Measurements from ENCODE around the gene TRABD.
"Not testable (repeated sequence)": the region's sequence is repeated elsewhere in the genome, so short reads cannot be mapped to it uniquely, and the experiment has no call there.

Gene TRABD

GRCh38 chr22:50201191-50202129 lies 15.7 kb downstream of the TRABD start:
- DNase-seq (ENCODE audit: low read depth, low spot score), result no peak

- DNase-seq (ENCODE audit: low read depth, low spot score), result no peak
These were observed 16.5 kb downstream of the TRABD start for GRCh38 chr22:50202130-50202666.

- no peak for DNase-seq (ENCODE audit: low read depth, low spot score)
These were observed 17.6 kb downstream of the TRABD start for GRCh38 chr22:50203288-50203687.

GRCh38 chr22:50204571-50204970 lies 18.9 kb downstream of the TRABD start:
- no peak for DNase-seq (ENCODE audit: low read depth, low spot score)

- DNase-seq (ENCODE audit: low read depth, low spot score), result not testable (repeated sequence)
These were observed 19.3 kb downstream of the TRABD start for GRCh38 chr22:50204998-50205397.

GRCh38 chr22:50205781-50206569 lies 20.3 kb downstream of the TRABD start:
- DNase-seq (ENCODE audit: low read depth, low spot score), result no peak

GRCh38 chr22:50206599-50206998 lies 20.9 kb downstream of the TRABD start:
- no peak for DNase-seq (ENCODE audit: low read depth, low spot score)

DNA sequence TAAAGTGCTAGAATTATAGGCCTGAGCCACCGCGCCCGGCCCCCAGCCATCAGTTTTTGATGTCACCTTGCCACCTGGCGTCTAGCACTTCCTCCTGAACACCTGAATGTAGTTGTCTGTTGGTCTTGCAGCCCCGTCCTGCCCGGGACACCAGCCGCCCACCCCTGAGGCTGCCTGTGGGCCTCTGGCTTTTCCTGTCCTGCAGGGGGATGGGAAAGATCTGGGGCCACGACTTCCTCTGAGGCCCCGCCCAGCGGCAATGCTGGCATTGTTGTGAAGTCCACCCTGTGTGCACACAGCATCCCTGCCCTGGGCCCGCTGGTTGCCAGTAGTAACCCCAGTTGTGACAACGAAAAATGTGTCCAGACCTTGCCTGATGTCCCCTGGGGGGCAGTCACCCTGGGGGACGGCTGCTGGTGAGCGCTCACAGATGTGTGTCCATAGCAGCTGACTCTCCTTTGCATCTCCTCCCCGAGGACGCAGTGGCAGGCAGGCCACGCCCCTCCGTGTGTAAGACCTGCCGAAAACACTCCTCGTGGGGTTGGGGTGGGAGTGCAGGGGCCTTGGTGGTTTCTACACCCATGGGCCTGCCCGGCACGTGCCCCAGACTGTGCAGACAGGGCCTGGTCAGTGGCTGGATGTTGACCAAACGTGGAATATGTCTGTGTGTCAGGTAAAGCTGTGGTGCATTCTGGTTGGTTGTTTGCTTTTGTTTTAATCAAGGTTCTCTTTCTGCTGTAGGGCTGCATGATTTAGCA lies 21.8 kb downstream of the TRABD start:
- no peak for DNase-seq (ENCODE audit: low read depth, low spot score)

GRCh38 chr22:50208430-50208938 lies 22.8 kb downstream of the TRABD start:
- no peak for DNase-seq (ENCODE audit: low read depth, low spot score)

- DNase-seq (ENCODE audit: low read depth, low spot score), result no peak
These were observed 23.5 kb downstream of the TRABD start for GRCh38 chr22:50208939-50209892.

- DNase-seq (ENCODE audit: low read depth, low spot score), result no peak
These were observed 24.2 kb downstream of the TRABD start for GRCh38 chr22:50209893-50210292.

DNA sequence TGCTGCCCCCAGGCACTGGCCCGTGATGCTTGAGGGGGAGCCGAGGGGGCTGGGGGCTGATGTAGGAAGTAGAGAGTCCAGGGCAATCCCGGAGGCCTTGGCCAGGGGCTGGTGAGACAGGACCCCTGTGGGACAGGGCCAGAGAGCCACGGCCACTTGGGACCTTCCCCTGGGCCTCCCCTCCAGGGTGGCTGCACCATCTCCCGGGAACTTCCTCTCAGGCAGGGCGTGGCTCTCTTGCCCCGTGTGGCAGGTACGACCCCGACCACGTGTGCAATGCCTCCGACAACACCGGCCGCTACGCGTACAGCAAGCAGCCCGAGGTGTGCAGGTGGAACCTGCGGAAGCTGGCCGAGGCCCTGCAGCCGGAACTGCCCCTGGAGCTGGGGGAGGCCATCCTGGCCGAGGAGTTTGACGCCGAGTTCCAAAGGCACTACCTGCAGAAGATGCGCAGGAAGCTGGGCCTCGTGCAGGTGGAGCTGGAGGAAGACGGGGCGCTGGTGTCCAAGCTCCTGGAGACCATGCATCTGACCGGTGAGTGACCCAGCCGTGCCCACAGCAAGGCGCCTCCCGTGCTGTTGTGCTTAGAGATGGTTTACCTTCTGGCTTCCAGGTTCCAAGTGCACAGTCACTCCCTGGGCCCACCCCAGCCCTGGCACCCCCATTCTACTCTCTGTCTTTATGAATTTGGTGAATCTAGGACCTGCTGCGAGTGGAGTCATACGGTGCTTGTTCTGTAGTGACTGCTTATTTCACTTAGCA lies 24.8 kb downstream of the TRABD start:
- DNase-seq (ENCODE audit: low read depth, low spot score), result no peak

DNA sequence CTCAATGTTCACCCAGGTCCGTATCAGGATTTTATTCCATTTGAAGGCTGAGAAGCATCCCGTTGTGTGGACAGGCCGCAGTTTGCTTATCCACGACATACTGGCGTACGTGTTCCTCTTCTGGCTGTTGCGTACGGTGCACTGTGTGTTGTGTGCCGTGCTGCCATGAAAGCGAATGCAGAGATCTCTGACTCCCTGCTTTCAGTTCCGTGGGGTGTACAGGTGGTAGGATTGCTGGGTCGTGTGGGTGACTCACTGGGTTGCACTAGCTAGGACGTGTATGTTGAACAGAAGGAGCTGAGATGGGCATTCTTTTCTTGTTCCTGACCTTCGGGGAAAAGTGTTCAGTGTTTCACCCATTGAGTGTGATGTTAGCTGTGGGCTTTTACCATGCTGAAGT lies 25.4 kb downstream of the TRABD start:
- no peak for DNase-seq (ENCODE audit: low read depth, low spot score)

GRCh38 chr22:50213263-50213662 lies 27.6 kb downstream of the TRABD start:
- no peak for DNase-seq (ENCODE audit: low read depth, low spot score)

DNA sequence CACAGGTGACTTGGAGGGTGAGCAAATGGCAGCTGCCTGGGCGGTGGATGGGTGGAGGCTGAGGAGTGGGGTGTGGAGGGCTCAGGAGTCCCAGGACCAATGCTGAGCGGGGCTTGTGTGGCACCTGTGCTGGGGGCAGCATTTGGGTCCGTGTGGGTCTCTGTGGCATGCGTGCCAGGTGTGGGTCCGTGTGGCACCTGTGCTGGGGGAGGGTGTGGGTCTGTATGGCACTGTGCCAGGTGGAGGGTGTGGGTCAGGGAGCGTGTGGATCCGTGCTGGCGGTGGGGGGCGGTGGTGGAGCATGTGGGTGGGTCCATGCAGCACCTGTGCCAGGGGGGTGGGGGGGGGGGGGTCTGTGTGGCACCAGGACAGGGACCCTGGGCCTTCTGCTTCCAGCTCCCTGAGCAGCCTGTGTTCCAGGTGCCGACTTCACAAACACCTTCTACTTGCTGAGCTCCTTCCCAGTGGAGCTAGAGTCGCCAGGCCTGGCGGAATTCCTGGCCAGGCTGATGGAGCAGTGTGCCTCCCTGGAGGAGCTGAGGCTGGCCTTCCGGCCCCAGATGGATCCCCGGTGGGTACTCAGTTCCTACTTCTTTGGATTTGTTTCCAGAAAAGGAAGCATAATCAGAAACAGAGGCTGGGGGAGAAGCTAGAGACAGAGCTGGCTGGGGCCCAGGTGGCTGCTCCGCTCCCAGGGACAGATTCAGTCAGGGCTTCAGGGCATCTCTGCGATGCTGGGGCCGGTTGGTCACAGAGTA lies 29.8 kb downstream of the TRABD start:
- no peak for DNase-seq (ENCODE audit: low read depth, low spot score)

DNA sequence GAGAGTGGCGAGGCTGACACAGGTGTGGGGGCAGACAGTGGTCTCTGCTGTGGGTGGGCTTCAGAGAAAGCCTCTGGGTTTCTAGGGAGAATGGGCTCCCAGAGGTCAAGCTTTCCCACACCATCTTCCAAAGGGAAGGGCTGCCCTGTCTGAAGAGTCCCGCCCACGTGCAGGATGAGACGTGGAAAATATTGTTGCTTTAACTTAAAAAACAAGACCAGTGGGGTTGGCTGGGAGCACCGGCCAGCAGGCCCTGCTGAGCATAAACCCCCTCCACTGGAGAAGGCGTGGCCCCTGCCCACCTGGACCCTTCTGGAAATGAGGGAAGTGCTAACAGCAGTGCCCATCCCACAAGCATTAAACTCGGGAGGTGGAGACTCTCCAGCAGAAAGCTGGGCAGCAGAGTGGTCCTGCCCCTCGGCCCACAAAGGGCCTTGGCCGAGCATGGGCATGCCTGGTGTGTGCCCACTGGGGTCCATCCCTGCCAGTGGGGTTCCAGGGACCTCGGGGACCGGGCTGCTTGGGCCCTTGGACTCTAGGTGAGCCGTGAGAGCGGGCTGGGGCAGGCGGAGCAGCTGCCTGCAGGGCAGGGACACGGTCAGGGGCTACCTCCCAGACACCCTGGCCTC lies 30.5 kb downstream of the TRABD start:
- DNase-seq (ENCODE audit: low read depth, low spot score), result no peak

DNA sequence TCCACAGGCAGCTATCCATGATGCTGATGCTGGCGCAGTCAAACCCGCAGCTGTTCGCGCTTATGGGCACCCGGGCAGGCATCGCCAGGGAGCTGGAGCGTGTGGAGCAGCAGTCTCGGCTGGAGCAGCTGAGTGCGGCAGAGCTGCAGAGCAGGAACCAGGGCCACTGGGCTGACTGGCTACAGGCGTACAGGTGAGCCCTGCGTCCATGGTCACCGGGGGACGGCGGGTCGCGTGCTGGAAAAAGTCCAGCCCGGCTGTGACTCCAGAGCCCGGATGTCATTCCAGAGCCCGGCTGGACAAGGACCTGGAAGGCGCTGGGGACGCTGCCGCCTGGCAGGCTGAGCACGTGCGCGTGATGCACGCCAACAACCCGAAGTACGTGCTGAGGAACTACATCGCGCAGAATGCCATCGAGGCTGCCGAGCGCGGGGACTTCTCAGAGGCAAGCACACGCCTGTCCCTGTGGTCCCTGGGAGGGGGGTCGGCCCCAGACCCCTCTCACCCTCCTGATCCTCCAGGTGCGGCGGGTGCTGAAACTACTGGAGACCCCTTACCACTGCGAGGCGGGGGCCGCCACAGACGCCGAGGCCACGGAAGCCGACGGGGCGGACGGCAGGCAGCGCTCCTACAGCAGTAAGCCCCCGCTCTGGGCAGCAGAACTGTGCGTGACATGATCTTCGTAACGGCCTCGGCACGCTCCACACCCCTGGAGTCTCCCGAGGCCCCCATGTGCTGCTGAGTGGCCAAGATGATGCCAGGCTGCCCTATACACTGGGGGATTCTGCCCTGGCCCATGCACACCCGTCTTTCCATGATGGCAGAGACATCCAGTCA lies 31.2 kb downstream of the TRABD start:
- DNase-seq (ENCODE audit: low read depth, low spot score), result no peak
